Stimulated activated CD8-positive, alpha-beta memory T cell treated with anti-CD3 and anti-CD28 coated beads, Interleukin-2, amount 100 ng/mL, for 1 hour (primary cell): Measurements from ENCODE around the gene SURF4.
"Not testable (repeated sequence)": the region's sequence is repeated elsewhere in the genome, so short reads cannot be mapped to it uniquely, and the experiment has no call there.

Experiments
- DNase-seq, 2 donors: peaks; one replicate each; pipeline ENCODE4 v3.0.0-alpha.2; 2020; ENCODE audit warnings: low read depth in 2 of 2

The SURF4 gene

DNA sequence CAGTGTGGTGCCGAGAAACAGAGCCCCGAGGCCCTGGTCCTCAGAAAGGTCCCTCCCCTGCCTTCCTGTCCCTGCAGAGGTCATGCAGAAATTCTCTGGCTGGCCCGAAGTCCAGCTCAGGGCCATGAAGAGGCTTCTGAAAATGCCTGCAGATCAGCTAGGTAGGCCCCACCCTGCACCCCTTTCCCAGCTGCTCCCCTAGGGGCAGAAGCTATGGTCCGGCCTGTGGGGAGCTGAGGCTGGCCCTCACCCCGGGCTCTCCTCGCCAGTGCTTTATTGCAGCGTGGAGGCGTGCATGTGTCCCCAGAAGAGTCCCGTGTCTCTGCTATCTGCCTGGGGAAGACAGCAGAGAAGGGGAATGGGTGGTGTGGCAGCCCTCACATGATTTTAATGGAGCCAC lies 22.0 kb upstream of the SURF4 start:
- no peak for DNase-seq

GRCh38 chr9:133397370-133397769 lies 21.5 kb upstream of the SURF4 start:
- no peak for DNase-seq

- DNase-seq = no peak
Observed at GRCh38 chr9:133396952-133397351, 21.1 kb upstream of the SURF4 start.

- no peak for DNase-seq
Observed at GRCh38 chr9:133394687-133395271, 18.9 kb upstream of the SURF4 start.

DNA sequence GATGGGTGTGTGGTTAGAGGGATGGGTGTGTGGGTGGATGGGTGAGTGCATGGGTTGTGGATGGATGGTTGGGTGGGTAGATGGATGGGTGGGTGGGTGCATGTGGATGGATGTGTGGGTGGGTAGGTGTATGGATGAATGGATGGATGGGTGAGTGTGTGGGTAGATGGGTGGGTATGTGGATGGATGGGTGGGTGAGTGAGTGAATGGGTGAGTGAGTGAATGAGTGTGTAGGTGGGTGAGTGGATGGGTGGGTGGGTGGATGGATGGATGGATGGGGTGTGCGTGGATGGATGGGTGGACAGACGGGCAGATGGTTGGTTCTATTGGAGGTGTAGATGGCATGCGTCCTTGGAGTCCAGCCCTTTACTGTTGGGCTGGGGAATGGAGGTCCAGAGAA lies 17.5 kb upstream of the SURF4 start:
- no peak for DNase-seq

GRCh38 chr9:133392308-133392707 lies 16.4 kb upstream of the SURF4 start:
- DNase-seq = not testable (repeated sequence)

DNA sequence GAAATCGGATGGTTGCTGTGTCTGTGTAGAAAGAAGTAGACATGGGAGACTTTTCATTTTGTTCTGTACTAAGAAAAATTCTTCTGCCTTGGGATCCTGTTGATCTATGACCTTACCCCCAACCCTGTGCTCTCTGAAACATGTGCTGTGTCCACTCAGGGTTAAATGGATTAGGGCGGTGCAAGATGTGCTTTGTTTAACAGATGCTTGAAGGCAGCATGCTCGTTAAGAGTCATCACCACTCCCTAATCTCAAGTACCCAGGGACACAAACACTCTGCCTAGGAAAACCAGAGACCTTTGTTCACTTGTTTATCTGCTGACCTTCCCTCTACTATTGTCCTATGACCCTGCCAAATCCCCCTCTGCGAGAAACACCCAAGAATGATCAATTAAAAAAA lies 15.6 kb upstream of the SURF4 start:
- not testable (repeated sequence) for DNase-seq

GRCh38 chr9:133390713-133391112 lies 14.9 kb upstream of the SURF4 start:
- no peak for DNase-seq

DNA sequence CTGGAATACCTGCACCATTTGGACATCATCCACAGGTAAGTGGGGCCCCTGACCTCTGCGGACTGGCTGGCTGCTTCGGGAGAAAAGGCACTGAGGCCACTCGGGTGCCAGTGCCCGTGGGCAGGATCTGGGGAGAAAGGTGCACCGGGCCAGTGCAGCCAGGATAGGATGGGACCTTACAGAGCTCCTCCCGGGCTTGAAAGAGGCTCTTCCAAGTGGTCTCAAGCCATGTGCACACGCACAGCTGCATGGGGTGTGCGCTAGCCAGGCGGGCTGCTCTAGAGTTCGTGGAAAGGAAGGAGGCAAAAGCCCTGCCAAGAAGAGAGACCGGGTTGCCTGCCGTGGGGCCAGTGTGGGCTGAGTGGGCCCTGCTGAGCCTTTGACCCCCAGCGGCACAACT lies 13.7 kb upstream of the SURF4 start:
- no peak for DNase-seq

- DNase-seq = no peak
Observed at GRCh38 chr9:133389025-133389557, 13.2 kb upstream of the SURF4 start.

DNA sequence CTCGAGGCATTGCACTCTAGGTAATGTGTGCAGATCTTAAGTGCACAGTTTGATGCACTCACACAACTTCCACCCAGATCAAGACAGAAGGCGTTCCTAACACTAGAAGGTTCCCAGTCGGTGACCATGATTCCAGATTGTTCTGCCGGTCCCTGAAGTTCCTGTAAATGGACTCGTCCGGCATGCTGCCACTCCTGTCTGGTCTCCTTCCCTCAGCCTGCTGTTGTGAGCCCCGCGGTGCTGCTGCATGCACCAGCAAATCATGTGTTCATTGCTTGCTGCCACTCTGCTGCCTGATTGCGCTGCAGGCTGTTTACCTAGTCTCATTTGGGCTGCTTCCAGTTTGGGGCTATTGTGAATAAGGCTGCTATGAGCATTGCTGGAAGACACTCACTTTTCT lies 11.8 kb upstream of the SURF4 start:
- DNase-seq = no peak

DNA sequence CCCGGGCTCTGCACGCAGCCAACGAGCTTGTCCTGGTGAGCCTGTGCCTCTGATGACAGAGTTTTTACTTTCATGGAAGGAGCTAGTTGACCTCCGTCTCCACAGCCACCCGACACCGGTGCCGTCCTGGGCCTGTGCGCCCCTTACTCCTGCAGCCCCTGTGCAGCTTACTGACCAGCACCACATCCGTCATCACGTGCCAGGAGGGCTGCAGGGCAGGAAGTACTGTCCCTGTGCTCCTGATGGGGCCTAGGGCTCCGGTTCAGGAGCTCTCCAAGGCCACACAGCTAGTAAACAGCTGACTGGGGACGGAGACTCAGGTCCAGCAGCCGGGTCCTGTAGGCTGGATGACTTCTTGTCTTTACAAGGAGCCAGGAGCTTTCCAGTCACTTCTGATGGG lies 10.5 kb upstream of the SURF4 start:
- no peak for DNase-seq

DNA sequence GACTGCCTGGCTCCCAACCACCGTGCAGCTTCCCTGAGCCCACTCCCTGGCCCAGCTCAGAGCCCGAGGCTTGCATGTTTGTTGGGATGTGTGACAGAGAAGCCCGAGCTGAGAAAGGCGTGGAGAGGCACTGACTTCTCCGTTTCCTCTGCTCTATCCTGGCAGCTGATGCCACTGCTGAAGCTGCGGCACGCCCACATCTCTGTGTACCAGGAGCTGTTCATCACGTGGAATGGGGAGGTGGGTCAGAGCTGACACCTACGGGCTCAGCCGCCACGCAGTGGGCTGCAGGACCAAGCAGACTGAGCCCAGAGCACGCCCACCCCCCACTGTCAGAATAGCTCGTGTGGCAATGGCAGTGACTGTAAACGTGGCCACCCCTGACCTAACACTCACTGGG lies 9.6 kb upstream of the SURF4 start:
- no peak for DNase-seq

GRCh38 chr9:133384736-133385321 lies 9.0 kb upstream of the SURF4 start:
- DNase-seq = no peak

DNA sequence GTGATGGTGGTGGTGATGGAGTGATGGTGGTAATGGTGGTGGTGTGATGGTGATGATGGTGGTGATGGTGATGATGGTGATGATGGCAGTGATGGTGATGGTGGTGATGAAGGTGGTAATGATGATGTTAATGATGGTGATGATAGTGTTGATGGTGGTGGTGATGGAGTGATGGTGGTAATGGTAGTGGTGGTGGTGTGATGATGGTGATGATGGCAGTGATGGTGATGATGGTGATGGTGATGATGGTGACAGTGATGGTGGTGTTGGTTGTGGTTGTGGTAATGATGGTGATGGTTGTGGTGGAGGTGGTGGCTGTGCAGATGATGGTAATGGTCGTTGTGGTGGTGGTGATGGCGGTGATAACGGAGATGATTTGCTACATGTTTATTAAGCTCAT lies 7.6 kb upstream of the SURF4 start:
- DNase-seq = no peak

DNA sequence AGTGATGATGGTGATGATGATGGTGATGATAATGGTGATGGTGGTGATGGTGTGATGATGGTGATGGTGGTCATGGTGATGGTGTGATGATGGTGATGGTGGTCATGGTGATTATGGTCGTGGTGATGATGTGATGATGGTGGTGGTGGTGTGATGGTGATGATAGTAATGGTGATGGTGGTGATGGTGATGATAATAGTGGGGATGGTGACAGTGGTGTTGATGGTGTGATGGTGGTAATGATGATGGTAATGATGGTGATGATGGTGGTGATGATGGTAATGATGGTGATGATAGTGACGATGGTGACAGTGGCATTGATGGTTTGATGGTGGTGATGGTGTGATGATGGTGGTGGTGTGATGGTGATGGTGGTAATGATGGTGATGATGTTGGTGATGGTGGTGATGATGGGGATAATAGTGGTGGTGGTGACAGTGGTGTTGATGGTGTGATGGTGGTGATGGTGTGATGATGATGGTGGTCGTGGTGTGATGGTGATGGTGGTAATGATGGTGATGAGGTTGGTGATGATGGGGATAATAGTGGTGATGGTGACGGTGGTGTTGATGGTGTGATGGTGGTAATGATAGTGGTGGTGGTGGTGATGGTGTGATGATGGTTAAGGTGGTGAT lies 6.8 kb upstream of the SURF4 start:
- no peak for DNase-seq

- no peak for DNase-seq
Observed at GRCh38 chr9:133380734-133381133, 4.9 kb upstream of the SURF4 start.

GRCh38 chr9:133379153-133380086 lies 3.6 kb upstream of the SURF4 start:
- DNase-seq = no peak

GRCh38 chr9:133378408-133378962 lies 2.6 kb upstream of the SURF4 start:
- no peak for DNase-seq

- no peak for DNase-seq
Observed at GRCh38 chr9:133377721-133378216, 1.9 kb upstream of the SURF4 start.

DNA sequence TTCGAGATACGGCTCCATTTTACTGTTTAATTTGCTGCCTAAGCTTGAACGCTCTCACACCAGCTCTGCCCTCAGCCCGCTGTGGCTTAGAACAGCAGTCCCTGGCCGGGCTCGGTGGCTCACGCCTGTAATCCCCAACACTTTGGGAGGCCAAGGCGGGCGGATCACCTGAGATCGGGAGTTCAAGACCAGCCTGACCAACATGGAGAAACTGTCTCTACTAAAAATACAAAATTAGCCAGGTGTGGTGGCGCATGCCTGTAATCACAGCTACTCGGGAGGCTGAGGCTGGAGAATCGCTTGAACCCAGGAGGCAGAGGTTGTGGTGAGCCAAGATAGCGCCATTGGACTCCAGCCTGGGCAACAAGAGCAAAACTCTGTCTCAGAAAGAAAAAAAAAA lies 1.4 kb upstream of the SURF4 start:
- not testable (repeated sequence) for DNase-seq
